K562 (cell line): Measurements from ENCODE around the gene MPRIP. TPM values are rescaled to one million over a fixed set of nuclear protein-coding genes. Genes with fewer than 3 reads are reported as not detected.

ENCODE experiments used
- ATAC-seq: fragments of 200-7000 bp; cut with Tn5 transposase; 3 replicates; pipeline ENCODE4 v1.9.1; 2020; ENCODE audit warnings: moderate library complexity
- BruUV-seq: library from RNA; stranded (reverse); fragments of 400-500 nt; replicated peaks from 2 replicates; lab custom pipeline; 2021; lab: Mats Ljungman, UMichigan
- CTCF ChIA-PET: fragments of 300-600 bp; formaldehyde crosslinking; extraction: SDS; loops from one replicate; lab custom pipeline; 2021; ENCODE audit warnings: low intra/inter-chr PET ratio; lab: Yijun Ruan, JAX
- POLR2A ChIA-PET: fragments of 300-600, 350-650 bp; sonication (Branson Sonifier 250); formaldehyde crosslinking; extraction: SDS; loops from one replicate; lab custom pipeline; 2021; ENCODE audit warnings: antibody characterized with exemption, inconsistent platforms; lab: Yijun Ruan, JAX
- DNase-seq, 4 experiments: peaks; one replicate each; pipeline versions ENCODE4 v3.0.0 to v3.0.0-alpha.2; 2011 to 2018; ENCODE audit warnings: low spot score in 3 of 4, mixed read lengths in 3 of 4; ENCODE audit errors: extremely low read depth in 1 of 4
- FAIRE-seq: peaks from 2 replicates; lab custom pipeline; 2011; peaks lifted over from hg19 to GRCh38; lab: Jason Lieb, UNC
- H2AFZ ChIP-seq: 2 replicates; pipeline ENCODE4 v1.6.0; 2011; ENCODE audit warnings: low read depth, low read length, control low read depth, inconsistent platforms
- H3K27ac ChIP-seq: fragments of 200-600 bp; 3 replicates; pipeline ENCODE4 v1.8.0; 2011; ENCODE audit warnings: low read depth, mild to moderate bottlenecking, control low read depth, inconsistent platforms, low read length, moderate library complexity, mixed read lengths; ENCODE audit errors: extremely low read depth
- H3K27me3 ChIP-seq, 2 experiments: fragments of 300-600 bp in 1 of 2; 2 replicates in 1 of 2; 3 replicates in 1 of 2; pipeline versions ENCODE4 v1.6.0 to v1.8.0; 2011; ENCODE audit warnings: inconsistent platforms in 2 of 2, low read length in 2 of 2, mild to moderate bottlenecking in 1 of 2, mixed read lengths in 1 of 2, moderate library complexity in 1 of 2; ENCODE audit not compliant: control insufficient read depth in 2 of 2, insufficient read depth in 2 of 2
- H3K36me3 ChIP-seq: fragments of 300-600 bp; 3 replicates; pipeline ENCODE4 v1.8.0; 2011; ENCODE audit warnings: mild to moderate bottlenecking, low read length, inconsistent platforms; ENCODE audit not compliant: control insufficient read depth, insufficient read depth
- H3K4me1 ChIP-seq, 2 experiments: fragments of 200-600 bp in 1 of 2; replicated peaks in 1 of 2; 2 replicates in 1 of 2; 3 replicates in 1 of 2; pipeline versions ENCODE4 v1.5.1 to v1.8.0; 2011; ENCODE audit warnings: inconsistent platforms in 2 of 2, low read length in 2 of 2, mild to moderate bottlenecking in 1 of 2, mixed read lengths in 1 of 2, moderate library complexity in 1 of 2; ENCODE audit not compliant: control insufficient read depth in 2 of 2, insufficient read depth in 2 of 2
- H3K4me2 ChIP-seq: 2 replicates; pipeline ENCODE4 v1.6.1; 2011; ENCODE audit warnings: low read length, control low read depth, inconsistent platforms, mixed read lengths; ENCODE audit not compliant: insufficient read depth
- H3K4me3 ChIP-seq: fragments of 200-600 bp; sonication (generic), shearing (Covaris generic); 2 replicates; pipeline ENCODE4 v1.5.1; 2016; ENCODE audit warnings: control low read depth, inconsistent platforms
- H3K79me2 ChIP-seq: fragments of 200-600 bp; 3 replicates; pipeline ENCODE4 v1.8.0; 2011; ENCODE audit warnings: low read length, inconsistent platforms; ENCODE audit not compliant: control insufficient read depth, insufficient read depth
- H3K9ac ChIP-seq, 2 experiments: 2 replicates each; pipeline versions ENCODE4 v1.6.0 to v1.6.1; 2011; ENCODE audit warnings: low read depth in 2 of 2, low read length in 2 of 2, control low read depth in 1 of 2, inconsistent platforms in 1 of 2, mild to moderate bottlenecking in 1 of 2, mixed read lengths in 1 of 2; ENCODE audit not compliant: insufficient read depth in 1 of 2
- H3K9me1 ChIP-seq: one replicate; pipeline ENCODE4 v1.6.0; 2011; ENCODE audit warnings: inconsistent platforms, mild to moderate bottlenecking, low read length, moderate library complexity; ENCODE audit not compliant: control insufficient read depth, insufficient read depth
- H3K9me3 ChIP-seq: replicated peaks from 2 replicates; pipeline ENCODE4 v1.5.1; 2011; ENCODE audit warnings: low read depth, low read length, inconsistent platforms; ENCODE audit not compliant: control insufficient read depth, insufficient read depth
- H4K20me1 ChIP-seq: replicated peaks from 2 replicates; pipeline ENCODE4 v1.6.1; 2011; ENCODE audit warnings: low read length, inconsistent platforms, mixed read lengths; ENCODE audit not compliant: control insufficient read depth, insufficient read depth
- ARID3A ChIP-seq: IDR thresholded peaks from 2 replicates; pipeline ENCODE4 v1.6.1; 2012; ENCODE audit warnings: low read depth, low read length, improper control_type of control experiment, borderline replicate concordance
- CHD1 ChIP-seq: fragments of 200-600 bp; sonication (generic); IDR thresholded peaks from one replicate; pipeline ENCODE4 v1.6.1; 2012; ENCODE audit warnings: mild to moderate bottlenecking, moderate library complexity, low read length, inconsistent platforms
- KLF13 ChIP-seq: fragments of 450-650 bp; IDR thresholded peaks from 2 replicates; pipeline ENCODE4 v1.6.1; 2016; ENCODE audit warnings: missing genetic modification characterization, low read depth, mild to moderate bottlenecking, missing compliant biosample characterization, moderate library complexity, borderline replicate concordance
- PHTF2 ChIP-seq: fragments of 250-450 bp; sonication (Bioruptor Pico); IDR thresholded peaks from 2 replicates; pipeline ENCODE4 v1.5.0; 2021; ENCODE audit warnings: mild to moderate bottlenecking
- SMAD4 ChIP-seq: fragments of 250-450 bp; sonication (Bioruptor Pico); conservative IDR thresholded peaks from 2 replicates; pipeline ENCODE4 v1.8.0; 2021; ENCODE audit warnings: inconsistent platforms, mild to moderate bottlenecking, moderate library complexity
- ZBED1 ChIP-seq: IDR thresholded peaks from 2 replicates; pipeline ENCODE4 v1.6.1; 2014
- ZNF232 ChIP-seq: sonication (generic); formaldehyde crosslinking; IDR thresholded peaks from 2 replicates; pipeline ENCODE4 v1.8.0; 2022; ENCODE audit warnings: mild to moderate bottlenecking, missing genetic modification reagents
- ZNF699 ChIP-seq: fragments of 250-450 bp; sonication (Bioruptor Pico); IDR thresholded peaks from 2 replicates; pipeline ENCODE4 v1.8.0; 2021; ENCODE audit warnings: mild to moderate bottlenecking, moderate library complexity; ENCODE audit not compliant: insufficient replicate concordance
- ZZZ3 ChIP-seq: fragments of 450-650 bp; IDR thresholded peaks from 2 replicates; pipeline ENCODE4 v1.6.1; 2016; ENCODE audit warnings: antibody characterized with exemption, mild to moderate bottlenecking, moderate library complexity
- in situ Hi-C: fragments of 300-500 bp; cut with MboI; formaldehyde crosslinking; loops from 4 replicates; pipeline ENCODE4 v1.15.0; 2018; ENCODE audit warnings: inconsistent platforms, mixed read lengths
- intact Hi-C: fragments of 100-400 bp; cut with micrococcal nuclease; formaldehyde crosslinking; loops from 2 replicates; pipeline ENCODE4 v1.14.2; 2022
- polyA plus RNA-seq, 8 experiments: library from polyadenylated mRNA; depleted of rRNA in 4 of 8; stranded (reverse) in 5 of 8; unstranded in 3 of 8; fragments of >200 nt; fragmentation: Nextera tagmentation in 2 of 8; fragmentation: Illumina TruSeq in 1 of 8; extraction: Ambion mirVana in 2 of 8; extraction: Trizol in 1 of 8; gene quantifications; 2 replicates each; pipeline versions ENCODE4 v1.2.1 to v1.2.3, GENCODE V29; 2011 to 2014; ENCODE audit warnings: inconsistent platforms in 1 of 8, missing spikeins in 1 of 8
- total RNA-seq, 7 experiments: library from RNA; depleted of rRNA in 6 of 7; stranded (reverse); fragments of >200 nt in 6 of 7; fragmentation: Illumina TruSeq in 2 of 7; extraction: Trizol in 2 of 7; gene quantifications; 2 replicates each; pipeline versions ENCODE4 v1.2.1 to v1.2.3, GENCODE V29; 2011 to 2021; ENCODE audit warnings: low replicate concordance in 1 of 7
- TF ChIP-seq, protein P1 (sequence below), 3 experiments: fragments of 200-800 bp in 1 of 3; sonication (Bioruptor generic) in 1 of 3; sonication (generic) in 1 of 3; formaldehyde crosslinking in 1 of 3; IDR thresholded peaks; 2 replicates each; pipeline versions ENCODE4 v1.6.1 to v1.8.0; 2016 to 2022; ENCODE audit warnings: mild to moderate bottlenecking in 2 of 3, missing compliant biosample characterization in 2 of 3, missing genetic modification characterization in 2 of 3, missing genetic modification reagents in 1 of 3

The MPRIP gene
- total and polyA plus RNA-seq, 9 of the 15 experiments (the other 6 are each of a cell fraction or from before 2014, with no cell fraction given): 10.0 to 72.6 (median 30.1) TPM

- no peak for FAIRE-seq
- intact Hi-C loops: no loop called here
- Histone ChIP-seq H3K4me1 (no peaks in the 10 kb centered on the region; a peak in 1 of 5 replicates), H3K9ac (no peak overlapping the region), H3K4me2 (no peak overlapping the region), H3K9me3 (no peaks in the 10 kb centered on the region), H3K9me1 (no peaks in the 10 kb centered on the region), H3K27me3 (no peaks in the 10 kb centered on the region), H2AFZ (no peak overlapping the region), H3K79me2 (peaks cover 7% of the 10 kb centered on the region; the same call in 2 of the 3 replicates), H3K36me3 (peaks cover 17% of the 10 kb centered on the region; the same call in 1 of the 3 replicates), H3K27ac (no peak overlapping the region), H4K20me1 (no peaks in the 10 kb centered on the region), H3K4me3 (no peak overlapping the region)
- POLR2A ChIA-PET: interaction anchor here (1.6 kb wide), 1 partner anchor 30 kb away, joined by 4 read pairs; no protein-coding TSS in a partner anchor
- in situ Hi-C loops: no loop called here
- no peak for DNase-seq
- CTCF ChIA-PET: no interaction called here
- ATAC-seq: no peak
- no TSS peak for BruUV-seq
- TF ChIP-seq SMAD4 (CRISPR knock-in tag) (no peak), KLF13 (tag) (no peak), ZNF232 (CRISPR knock-in tag) (no peak), CHD1 (no peak), ZZZ3 (no peak), PHTF2 (CRISPR knock-in tag) (no peak), ZBED1 (no peak), ARID3A (no peak), ZNF699 (CRISPR knock-in tag) (no peak)
- TF ChIP-seq, protein P1, sequence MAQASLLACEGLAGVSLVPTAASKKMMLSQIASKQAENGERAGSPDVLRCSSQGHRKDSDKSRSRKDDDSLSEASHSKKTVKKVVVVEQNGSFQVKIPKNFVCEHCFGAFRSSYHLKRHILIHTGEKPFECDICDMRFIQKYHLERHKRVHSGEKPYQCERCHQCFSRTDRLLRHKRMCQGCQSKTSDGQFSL (CRISPR knock-in tag; IDR thresholded peaks at IDR 0.05): no peak
- TF ChIP-seq, protein P1 (tag; IDR thresholded peaks at IDR 0.05): no peak
Observed at GRCh38 chr17:17196776-17197175, 154.5 kb downstream of the MPRIP start.
